Ectodermal cell (in vitro differentiated cells): ENCODE data around the gene NEU4.

Experiments used
- H3K27ac ChIP-seq: 2 replicates; pipeline ENCODE4 v1.7.0; 2013; ENCODE audit warnings: mild to moderate bottlenecking, low read depth, low read length; ENCODE audit not compliant: insufficient read depth, poor library complexity, severe bottlenecking
- H3K27me3 ChIP-seq: 2 replicates; pipeline ENCODE4 v1.7.0; 2013; ENCODE audit warnings: mild to moderate bottlenecking, low read length; ENCODE audit not compliant: insufficient read depth, control insufficient read depth, poor library complexity, severe bottlenecking
- H3K36me3 ChIP-seq: one replicate; pipeline ENCODE4 v1.7.0; 2013; ENCODE audit warnings: low read length; ENCODE audit not compliant: control insufficient read depth, insufficient read depth
- H3K4me1 ChIP-seq: one replicate; pipeline ENCODE4 v1.7.0; 2013; ENCODE audit warnings: low read length; ENCODE audit not compliant: control insufficient read depth, insufficient read depth
- H3K4me3 ChIP-seq: 2 replicates; pipeline ENCODE4 v1.7.0; 2013; ENCODE audit warnings: low read depth, low read length, control low read depth; ENCODE audit not compliant: insufficient read depth
- H3K9me3 ChIP-seq: 2 replicates; pipeline ENCODE4 v1.7.0; 2013; ENCODE audit warnings: mild to moderate bottlenecking, low read length, moderate library complexity; ENCODE audit not compliant: control insufficient read depth
- WGBS, 2 experiments: methylation state at CpG; one replicate each; pipeline ENCODE4 v1.1.7; 2013; ENCODE audit warnings: missing lambda C conversion rate in 2 of 2; 5-methylcytosine and 5-hydroxymethylcytosine counted together

NEU4 gene

DNA sequence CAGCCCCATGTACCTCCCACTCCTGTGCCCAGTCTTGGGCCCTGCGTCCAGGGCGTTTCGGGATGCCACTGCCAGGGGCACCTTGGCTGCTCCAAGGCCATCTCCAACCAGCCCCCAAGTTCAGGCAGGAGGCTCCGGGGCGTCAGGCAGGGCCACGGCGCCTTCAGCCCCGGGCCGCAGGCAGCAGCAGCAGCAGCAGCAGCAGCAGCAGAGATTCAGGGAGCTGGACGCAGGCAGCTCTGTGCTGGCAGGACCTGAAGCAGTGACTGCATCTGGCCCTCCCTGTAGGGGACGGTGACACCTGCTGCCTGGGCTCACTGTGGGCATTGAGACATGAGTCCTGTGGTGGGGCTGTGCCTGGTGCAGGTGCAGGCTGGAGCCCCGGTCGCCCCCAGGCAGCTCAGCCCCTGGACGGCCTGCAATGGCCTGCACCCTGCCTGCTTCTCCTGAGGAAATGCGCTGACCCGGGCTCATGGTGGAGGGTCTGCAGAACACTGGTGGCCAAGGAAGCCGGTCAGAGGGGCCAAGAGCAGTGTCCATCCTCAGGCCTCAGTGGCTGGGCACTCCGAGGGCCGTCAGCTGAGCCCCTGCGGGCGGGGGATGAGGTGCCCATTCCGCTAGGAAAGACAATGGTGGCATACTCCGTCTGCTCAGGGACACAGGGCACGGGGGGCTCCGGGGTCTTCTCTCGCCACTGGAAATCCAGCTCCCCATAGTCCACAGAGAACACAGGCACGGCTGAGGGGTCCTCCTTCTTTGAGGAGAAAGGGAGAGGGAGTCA lies 41.7 kb downstream of the NEU4 start:
- no peak overlapping the region for H3K27ac ChIP-seq
- WGBS, 2 experiments, result 91 to 92% methylated on average over 27 of the region's 27 CpGs

DNA sequence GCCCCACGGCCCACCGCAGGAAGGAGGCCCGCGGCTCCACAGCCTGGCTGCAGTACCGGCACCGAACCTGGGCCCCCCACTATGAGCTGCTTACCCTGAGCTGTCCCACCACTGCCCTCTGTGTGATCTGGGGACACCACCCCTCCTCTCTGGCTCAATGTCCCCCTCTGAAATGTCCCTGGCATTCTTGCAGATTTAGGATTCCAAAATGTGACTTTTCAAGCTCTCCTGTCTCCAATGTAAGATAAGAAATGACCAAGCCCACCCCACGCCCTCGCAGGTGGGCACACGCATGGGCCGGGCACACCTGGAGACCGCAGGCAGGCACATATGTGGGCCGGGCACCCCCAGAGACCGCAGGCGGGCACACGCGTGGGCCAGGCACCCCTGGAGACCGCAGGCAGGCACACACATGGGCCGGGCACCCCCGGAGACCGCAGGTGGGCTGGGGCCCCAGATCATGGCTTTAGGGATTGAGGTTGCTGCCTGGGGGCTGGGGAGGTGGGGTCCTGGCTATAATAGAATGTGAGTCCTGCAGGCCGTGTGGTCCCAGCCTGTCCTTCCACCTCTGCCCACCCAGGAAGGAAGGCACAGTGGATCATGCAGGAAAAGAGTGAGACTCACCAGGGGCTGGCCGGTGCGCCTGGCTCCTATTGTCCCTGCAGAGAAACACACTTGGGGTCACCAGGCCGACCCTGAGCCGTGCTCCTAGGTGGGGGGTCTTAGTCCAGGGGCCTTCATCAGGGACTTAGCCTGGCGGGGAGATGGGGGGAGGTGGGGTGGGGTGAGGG lies 42.5 kb downstream of the NEU4 start:
- 90% methylated on average over 26 of the region's 26 CpGs for WGBS, 2 experiments

More for the DNA sequence above, 41.7 kb downstream of the NEU4 start:
- H3K27me3 ChIP-seq, result peaks cover under 1% of the 10 kb centered on the region
- H3K4me1 ChIP-seq, result peaks cover 5% of the 10 kb centered on the region
- no peaks in the 10 kb centered on the region for H3K36me3 ChIP-seq
- no peak overlapping the region for H3K4me3 ChIP-seq
- no peaks in the 10 kb centered on the region for H3K9me3 ChIP-seq

DNA sequence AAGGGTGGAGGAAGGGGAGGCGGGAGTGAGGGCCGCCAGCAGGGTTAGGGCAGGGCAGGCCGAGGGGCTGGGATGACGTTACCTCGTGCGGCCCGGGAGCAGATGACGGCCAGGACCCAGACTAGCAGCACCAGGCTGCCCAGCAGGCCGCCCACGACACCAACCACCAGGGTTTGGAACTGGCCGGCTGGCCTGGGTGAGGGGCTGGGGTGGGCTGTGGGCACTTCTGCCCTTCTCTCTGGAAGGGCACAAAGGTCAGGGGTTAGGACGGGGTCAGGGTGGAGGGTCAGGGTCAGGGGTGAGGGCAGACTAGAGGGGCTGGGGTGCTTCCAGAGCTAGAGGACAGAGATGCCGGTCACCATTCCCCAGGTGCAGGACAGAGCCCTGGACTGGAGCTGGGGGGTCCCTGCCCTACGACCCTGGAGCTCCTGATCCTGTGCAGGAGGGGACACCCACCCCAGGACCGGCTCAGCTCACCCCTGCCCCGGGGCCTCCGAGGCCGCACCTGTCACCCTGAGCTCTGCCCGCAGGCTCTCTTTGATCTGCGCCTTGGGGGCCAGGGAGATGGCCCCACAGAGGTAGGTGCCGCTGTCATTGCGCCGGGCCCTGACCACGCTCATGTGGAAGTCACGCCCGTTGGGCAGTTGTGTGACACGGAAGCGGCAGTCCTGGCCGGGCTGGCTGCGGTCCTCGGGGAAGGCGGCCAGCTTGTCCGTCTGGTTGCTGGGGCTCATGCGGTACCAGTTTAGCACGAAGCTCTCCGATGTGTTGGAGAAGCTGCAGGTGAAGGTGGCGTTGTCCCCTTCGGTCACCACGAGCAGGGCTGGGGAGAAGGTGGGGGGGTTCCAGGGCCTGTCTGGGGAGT lies 43.4 kb downstream of the NEU4 start:
- Histone ChIP-seq H3K4me3 (no peak overlapping the region), H3K36me3 (no peaks in the 10 kb centered on the region), H3K9me3 (no peaks in the 10 kb centered on the region), H3K4me1 (peaks cover 5% of the 10 kb centered on the region), H3K27ac (no peak overlapping the region), H3K27me3 (no peaks in the 10 kb centered on the region)
- 91 to 94% methylated on average over 39 of the region's 39 CpGs for WGBS, 2 experiments

More for the DNA sequence above, 42.5 kb downstream of the NEU4 start:
- Histone ChIP-seq H3K9me3 (no peaks in the 10 kb centered on the region), H3K4me1 (peaks cover 5% of the 10 kb centered on the region), H3K27me3 (no peaks in the 10 kb centered on the region), H3K4me3 (no peak overlapping the region), H3K36me3 (no peaks in the 10 kb centered on the region), H3K27ac (no peak overlapping the region)

DNA sequence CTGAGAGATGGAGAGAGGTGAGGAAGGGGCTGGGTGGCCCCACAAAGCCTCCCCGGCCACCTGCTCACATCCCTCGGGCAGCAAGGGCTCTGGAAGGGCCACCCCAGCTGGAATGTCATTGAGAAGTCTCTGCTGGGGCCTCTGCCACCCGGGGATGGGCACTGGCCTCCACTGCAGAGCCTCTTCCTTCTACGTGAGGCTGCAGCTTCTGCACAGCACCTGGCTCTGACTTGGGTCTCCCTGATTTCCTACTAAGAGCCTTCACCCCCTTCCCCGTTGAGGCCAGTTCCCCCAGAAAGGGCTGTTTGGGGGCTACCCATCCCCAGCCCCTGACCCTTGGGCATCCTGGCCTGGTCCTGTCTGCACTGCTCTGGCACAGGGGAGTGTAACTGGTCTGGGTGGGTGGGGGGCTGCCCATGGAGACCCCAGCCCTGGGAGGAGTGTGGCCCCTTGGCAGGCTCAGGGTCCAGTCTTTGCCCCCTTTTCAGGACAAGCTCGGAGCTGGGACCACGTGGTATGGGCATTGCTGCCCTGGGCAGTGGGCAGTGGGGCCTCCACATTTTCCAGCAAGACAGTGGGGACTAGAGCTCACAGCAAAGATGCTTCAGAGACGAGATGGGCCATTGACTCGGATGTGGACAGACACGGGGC lies 44.1 kb downstream of the NEU4 start:
- no peak overlapping the region for H3K4me3 ChIP-seq
- H3K36me3 ChIP-seq, result no peaks in the 10 kb centered on the region
- H3K27ac ChIP-seq, result no peak overlapping the region
- H3K9me3 ChIP-seq, result no peaks in the 10 kb centered on the region
- WGBS, 2 experiments, result 91 to 94% methylated on average over 10 of the region's 10 CpGs
- H3K27me3 ChIP-seq, result no peaks in the 10 kb centered on the region
- H3K4me1 ChIP-seq, result peaks cover 5% of the 10 kb centered on the region

DNA sequence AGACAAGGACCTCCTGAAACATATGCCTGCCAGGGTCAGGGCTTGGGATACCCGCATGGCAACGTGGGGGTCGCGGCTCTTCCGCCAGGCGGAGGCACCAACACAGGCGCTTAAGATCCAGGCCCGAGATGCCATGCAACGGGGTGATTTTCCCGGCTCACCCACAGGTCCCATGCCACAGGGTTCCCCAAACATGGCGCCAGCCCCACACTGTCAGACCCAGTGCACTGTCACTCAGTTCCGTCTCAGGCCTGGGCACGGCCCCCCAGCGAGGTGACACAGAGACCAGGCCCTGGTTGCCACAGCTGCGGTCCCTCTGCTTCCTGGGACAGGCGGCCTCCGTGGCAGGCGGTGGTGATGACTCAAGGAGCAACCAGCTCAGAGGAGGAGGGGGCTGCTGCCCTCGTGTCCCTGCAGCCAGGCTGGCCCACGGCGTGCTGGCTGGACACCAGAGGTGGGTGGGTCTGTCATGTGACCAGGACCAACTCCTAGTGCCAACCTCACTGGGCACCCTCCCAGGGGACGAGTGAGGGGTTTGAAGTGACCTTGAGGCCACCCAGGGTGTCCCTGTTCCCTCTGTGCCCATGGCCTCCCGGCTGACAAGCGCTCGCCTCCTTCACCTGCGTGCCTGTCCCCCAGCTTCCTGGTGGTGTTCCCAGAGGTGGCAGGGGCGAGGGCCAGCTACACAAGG lies 44.8 kb downstream of the NEU4 start:
- Histone ChIP-seq H3K27ac (no peak overlapping the region), H3K36me3 (no peaks in the 10 kb centered on the region), H3K4me1 (peaks cover 5% of the 10 kb centered on the region), H3K4me3 (no peak overlapping the region), H3K9me3 (no peaks in the 10 kb centered on the region), H3K27me3 (no peaks in the 10 kb centered on the region)
- WGBS, 2 experiments, result 88 to 89% methylated on average over 27 of the region's 27 CpGs

DNA sequence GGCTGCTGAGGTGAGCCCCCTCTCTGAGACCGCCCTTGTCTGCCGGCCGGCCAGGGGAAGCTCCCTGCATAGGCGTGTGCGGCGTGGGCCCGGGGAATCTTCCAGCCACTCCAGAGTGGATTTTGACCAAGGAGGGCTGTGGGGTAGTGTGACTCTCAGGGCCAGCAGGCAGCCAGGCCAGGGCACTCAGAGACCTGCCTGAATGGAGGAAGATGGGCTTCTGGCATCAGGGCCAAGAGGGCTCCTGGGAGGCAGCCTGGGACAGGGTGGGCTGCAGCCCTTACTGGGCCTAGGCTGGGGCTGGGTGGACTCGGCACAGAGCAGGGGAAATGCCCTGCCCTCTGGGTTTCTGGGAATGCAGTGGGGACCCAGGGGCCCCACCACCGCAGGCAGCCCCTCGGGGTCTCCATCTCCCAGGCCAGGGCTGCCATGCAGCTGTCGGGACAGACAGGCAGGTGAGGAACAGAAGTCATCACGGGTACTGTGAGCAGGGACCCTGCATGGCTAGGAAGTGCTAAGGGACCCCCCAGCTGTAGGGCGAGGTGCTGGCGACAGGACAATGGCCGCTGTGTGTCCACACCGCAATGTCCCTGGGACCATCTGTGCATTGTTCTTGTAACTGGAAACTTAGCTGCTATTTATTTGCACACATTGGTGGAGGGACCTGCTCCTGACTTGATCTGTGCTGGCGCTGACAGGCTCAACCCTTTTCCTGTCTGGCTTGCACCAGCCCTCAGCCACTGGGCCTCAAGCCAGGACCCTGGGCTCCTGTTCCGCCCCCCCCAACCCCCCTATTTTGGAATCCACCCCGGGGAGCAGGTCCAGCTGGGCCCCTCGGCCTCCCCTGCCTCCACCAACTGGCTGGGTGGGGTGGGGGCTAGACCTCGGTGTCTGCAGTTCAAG lies 45.6 kb downstream of the NEU4 start:
- peaks cover 9% of the 10 kb centered on the region for H3K4me1 ChIP-seq
- no peaks in the 10 kb centered on the region for H3K36me3 ChIP-seq
- 90 to 91% methylated on average over 21 of the region's 21 CpGs for WGBS, 2 experiments
- H3K4me3 ChIP-seq, result no peak overlapping the region
- no peaks in the 10 kb centered on the region for H3K27me3 ChIP-seq
- no peaks in the 10 kb centered on the region for H3K9me3 ChIP-seq
- H3K27ac ChIP-seq, result no peak overlapping the region

DNA sequence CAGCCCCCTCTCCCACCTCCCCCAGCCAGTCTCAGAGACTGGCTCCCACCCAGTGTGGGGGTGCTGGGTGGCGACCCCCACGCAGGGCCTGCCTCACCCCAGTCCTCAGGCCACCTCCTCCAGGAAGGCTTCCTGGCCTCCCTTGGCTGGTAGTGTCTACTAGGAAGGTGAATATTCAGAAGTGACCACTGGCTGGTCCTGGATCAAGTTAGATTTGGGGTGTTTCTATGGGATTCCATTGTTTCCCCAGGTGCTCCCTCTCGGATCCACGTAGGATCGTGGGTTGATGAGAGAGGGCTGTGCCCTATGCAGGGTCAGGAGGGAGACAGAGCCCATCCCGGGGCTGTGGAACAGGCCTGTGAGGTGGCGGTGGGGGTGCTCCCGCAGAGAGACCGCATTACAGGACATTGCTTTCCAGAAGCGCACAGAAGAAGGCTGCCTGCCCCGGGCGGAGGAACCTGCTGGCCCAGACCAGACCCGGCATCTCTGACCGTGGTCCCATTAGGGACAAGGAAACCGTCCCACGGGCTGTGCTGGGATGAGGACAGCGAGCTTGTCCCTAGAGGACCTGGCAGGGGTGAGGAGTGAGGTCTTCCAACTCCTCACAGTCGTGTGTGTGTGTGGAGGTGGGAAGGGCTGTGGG lies 46.4 kb downstream of the NEU4 start:
- WGBS, 2 experiments, result 94% methylated on average over 18 of the region's 18 CpGs
- H3K4me3 ChIP-seq, result no peak overlapping the region
- H3K4me1 ChIP-seq, result peaks cover 9% of the 10 kb centered on the region
- no peaks in the 10 kb centered on the region for H3K27me3 ChIP-seq
- no peaks in the 10 kb centered on the region for H3K36me3 ChIP-seq
- H3K9me3 ChIP-seq, result no peaks in the 10 kb centered on the region
- H3K27ac ChIP-seq, result no peak overlapping the region

DNA sequence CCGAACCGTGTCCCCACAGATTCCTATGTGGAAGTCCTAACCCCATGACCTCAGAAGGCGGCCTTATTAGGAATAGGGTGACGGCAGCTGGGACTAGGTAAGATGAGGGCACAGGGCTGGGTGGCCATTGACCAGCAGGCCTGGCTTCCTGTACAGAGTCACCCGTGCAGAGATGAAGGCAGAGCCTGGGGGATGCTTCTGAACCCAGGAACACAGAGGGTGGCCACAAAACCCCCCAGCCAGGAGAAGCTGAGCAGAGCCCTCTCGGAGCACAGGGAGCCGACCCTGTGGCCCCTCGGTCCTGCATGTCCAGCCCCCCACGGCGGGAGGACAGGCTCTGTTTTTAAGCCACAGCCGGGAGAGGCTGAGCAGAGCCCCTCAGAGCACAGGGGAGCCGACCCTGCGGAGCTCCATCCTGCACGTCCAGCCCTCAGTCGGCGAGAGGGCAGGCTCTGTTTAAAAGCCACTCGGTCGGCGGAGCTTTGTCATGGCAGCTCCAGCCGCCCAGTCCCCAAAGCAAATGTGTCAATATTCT lies 47.0 kb downstream of the NEU4 start:
- 88 to 89% methylated on average over 20 of the region's 20 CpGs for WGBS, 2 experiments
- Histone ChIP-seq H3K36me3 (no peaks in the 10 kb centered on the region), H3K27me3 (no peaks in the 10 kb centered on the region), H3K27ac (no peak overlapping the region), H3K9me3 (no peaks in the 10 kb centered on the region), H3K4me3 (no peak overlapping the region), H3K4me1 (peaks cover 9% of the 10 kb centered on the region)
